H7 (cell line): ENCODE measurements around the gene KLHL30. TPM values are rescaled to one million over a fixed set of nuclear protein-coding genes. Genes with fewer than 3 reads are reported as not detected.

Experiments
- DNase-seq: peaks from one replicate; pipeline ENCODE4 v3.0.0; 2012
- H3K27me3 ChIP-seq: 2 replicates; pipeline ENCODE4 v1.6.0; 2011; ENCODE audit warnings: mild to moderate bottlenecking, low read length; ENCODE audit not compliant: control insufficient read depth, insufficient read depth
- H3K36me3 ChIP-seq: replicated peaks from 2 replicates; pipeline ENCODE4 v1.5.1; 2011; ENCODE audit warnings: low read length; ENCODE audit not compliant: control insufficient read depth, insufficient read depth
- H3K4me3 ChIP-seq: 2 replicates; pipeline ENCODE4 v1.5.1; 2011; ENCODE audit warnings: low read depth, mild to moderate bottlenecking, control low read depth, low read length, moderate library complexity; ENCODE audit not compliant: insufficient read depth
- total RNA-seq: library from RNA; depleted of rRNA; stranded (reverse); fragments of >200 nt; shearing (Covaris generic); gene quantifications from 2 replicates; pipeline ENCODE4 v1.2.3, GENCODE V29; 2014

The KLHL30 gene
- total RNA-seq, 1 experiment from 2014 or later = 0.10 TPM

DNA sequence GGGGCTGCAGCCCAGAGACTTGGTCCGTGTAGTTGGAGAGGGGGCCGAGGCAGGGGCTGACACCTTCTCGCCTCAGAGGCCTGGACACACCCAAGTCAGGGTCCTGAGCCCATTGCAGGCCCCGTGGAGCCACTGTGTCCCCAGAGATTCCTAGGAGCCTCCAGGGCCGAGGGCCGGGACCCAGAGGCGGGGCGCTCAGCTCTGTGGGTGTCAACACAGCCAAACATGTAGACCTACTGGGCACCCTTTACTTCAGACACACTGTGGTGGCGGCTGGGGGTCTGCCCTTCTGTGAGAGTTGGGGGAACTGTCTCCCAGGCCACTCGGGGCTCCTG is 38.8 kb upstream of the KLHL30 start:
- H3K36me3 ChIP-seq = no peaks in the 10 kb centered on the region
- H3K4me3 ChIP-seq = no peak overlapping the region
- H3K27me3 ChIP-seq = no peaks in the 10 kb centered on the region
- no peak for DNase-seq

DNA sequence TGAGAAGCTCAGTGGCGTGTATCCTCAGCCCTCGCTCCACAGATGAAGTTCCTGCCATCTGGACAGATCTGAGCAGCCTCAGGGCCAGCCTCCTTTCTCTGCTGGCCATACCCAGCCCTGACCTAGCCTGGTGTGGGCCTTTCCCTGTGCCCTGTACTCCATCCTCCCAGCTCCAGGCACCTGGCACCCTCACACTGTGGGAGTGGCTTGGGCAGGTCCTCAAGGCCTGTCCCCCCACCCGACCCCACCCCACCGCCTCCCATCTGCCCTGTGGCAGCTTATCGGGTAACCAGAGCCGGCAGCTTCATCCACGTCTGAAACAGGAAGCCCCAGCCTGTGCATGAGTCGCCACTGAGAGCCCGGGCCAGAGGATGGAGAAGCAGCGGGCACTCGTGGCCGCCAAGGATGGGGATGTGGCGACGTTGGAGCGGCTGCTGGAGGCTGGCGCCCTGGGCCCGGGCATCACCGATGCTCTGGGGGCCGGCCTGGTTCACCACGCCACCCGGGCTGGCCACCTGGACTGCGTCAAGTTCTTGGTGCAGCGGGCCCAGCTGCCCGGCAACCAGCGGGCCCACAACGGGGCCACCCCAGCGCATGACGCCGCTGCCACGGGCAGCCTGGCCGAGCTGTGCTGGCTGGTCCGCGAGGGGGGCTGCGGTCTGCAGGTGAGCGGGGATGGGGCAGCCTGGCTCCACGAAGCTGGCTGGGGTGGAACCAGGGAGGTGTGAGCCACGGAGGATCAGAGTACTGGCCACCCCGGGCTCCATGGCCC is 38.2 kb upstream of the KLHL30 start, which contains the start of gene ESPNL:
Gene ESPNL (plus strand): TSS at position 292 of the 772 bp plus-strand sequence. CDS start 80 bp downstream, at position 372.
- peak; percentile 73 for DNase-seq
- no peaks in the 10 kb centered on the region for H3K27me3 ChIP-seq
- no peak within 1 kb of the TSS for H3K4me3 ChIP-seq
- H3K36me3 ChIP-seq = no peaks in the 10 kb centered on the region

DNA sequence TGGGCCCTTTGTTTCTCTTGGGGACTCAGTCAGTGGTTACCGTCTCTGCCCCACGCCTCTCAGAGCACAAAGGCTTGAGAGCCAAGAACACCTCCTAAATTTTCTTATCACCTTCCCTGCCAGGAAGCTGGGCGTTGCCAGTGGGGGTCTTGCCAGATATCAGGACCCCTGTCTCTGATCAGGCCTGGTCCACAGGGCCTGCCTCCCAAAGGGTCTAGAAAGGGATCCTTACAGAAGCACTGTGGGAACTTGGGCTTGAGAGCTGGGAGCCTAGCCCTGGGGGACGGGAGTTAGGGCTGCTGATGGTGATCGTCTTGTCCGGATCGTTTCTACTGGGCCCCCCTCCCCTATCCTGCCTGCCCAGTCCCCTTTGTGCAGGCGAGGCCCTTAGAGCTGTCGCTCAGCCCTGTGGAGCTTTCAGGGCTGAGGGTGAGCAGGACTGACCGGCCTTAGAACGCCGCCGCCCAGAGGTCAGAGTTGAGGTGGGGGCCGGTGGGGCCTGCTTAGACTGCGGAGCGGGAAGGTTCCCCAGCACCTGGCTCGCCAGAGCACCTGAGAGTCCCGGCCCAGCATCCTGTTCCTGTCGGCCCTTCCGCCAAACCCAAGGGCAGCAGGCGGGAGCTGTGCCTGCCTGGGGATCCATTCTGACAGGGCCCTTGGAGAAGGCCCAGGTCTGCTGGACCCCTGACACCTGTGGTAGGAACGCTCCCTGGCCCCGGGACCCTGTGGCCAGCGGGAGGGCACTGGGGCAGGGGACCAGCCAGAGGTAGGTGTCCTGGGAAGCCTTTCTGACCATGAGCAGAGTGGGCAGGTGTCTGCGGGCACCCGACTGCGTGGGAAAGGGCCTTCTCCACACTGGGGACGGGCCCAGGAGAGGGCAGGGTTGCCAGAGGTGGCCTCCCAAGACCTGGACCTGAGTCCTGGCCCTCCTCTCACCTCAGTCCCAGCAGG is 37.4 kb upstream of the KLHL30 start:
- H3K36me3 ChIP-seq = no peaks in the 10 kb centered on the region
- DNase-seq = peak; percentile 65
- H3K4me3 ChIP-seq = no peak overlapping the region
- H3K27me3 ChIP-seq = no peaks in the 10 kb centered on the region

DNA sequence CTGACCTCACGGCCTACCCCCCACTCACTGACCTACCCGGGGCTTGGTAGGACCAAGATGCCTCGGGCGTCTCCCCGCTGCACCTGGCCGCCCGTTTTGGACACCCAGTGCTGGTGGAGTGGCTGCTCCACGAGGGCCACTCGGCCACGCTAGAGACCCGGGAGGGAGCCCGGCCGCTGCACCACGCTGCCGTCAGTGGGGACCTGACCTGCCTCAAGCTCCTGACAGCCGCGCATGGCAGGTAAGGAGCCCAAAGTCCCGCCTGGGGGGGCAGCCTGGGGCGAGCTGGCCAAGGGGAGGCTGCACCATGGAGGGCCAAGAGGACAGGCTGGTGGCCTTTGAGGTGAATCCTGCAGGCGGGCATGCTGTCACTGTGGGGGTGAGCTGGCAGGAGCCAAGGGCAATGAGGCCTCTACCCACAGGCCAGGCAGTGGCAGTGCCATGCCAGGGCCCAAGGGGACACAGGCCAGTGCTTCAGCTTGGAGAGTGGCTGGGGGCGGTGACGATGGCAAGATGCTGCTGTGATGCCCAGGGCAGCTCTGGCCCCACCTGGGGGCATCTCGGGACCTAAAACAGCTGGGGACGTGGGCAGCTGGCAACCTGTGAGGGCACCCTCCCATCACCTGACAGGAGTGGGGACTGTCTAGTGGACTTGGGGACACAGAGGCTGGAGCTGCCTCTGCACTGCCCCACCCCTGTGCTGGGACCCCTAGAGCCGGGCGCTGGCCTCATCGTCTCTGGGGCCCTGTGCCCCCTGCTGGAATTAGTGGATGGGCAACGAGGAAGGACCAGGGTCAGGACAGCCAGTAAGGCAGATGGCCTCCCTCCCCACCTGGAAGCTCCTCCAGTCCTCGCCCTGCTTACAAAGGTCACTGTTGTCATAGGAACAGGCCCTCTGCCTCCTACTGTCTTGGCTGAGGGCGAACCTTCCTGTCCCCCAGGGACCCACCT is 36.3 kb upstream of the KLHL30 start:
- DNase-seq = peak; percentile 78

DNA sequence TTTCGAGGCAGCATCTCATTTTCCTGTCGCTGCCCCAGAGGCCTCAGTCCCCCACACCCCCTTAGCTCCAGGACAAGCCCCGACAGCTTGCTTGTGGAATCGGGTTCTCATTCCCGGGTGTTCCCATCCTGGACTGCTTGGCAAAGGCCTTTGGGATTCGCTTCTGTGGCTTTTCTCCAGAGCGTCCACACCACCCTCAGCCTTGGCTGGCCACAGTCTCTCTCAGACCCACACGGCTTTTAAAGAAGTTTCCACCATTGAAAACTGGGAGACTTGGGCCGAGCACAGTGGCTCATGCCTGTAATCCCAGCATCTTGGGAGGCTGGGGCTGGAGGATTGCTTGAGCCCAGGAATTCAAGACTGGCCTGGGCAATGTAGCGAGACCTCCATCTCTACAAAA is 35.6 kb upstream of the KLHL30 start:
- Histone ChIP-seq H3K36me3 (no peaks in the 10 kb centered on the region), H3K27me3 (no peaks in the 10 kb centered on the region)
- no peak for DNase-seq

More for the DNA sequence above, 36.3 kb upstream of the KLHL30 start:
- no peaks in the 10 kb centered on the region for H3K27me3 ChIP-seq
- H3K4me3 ChIP-seq = no peak overlapping the region
- no peaks in the 10 kb centered on the region for H3K36me3 ChIP-seq

DNA sequence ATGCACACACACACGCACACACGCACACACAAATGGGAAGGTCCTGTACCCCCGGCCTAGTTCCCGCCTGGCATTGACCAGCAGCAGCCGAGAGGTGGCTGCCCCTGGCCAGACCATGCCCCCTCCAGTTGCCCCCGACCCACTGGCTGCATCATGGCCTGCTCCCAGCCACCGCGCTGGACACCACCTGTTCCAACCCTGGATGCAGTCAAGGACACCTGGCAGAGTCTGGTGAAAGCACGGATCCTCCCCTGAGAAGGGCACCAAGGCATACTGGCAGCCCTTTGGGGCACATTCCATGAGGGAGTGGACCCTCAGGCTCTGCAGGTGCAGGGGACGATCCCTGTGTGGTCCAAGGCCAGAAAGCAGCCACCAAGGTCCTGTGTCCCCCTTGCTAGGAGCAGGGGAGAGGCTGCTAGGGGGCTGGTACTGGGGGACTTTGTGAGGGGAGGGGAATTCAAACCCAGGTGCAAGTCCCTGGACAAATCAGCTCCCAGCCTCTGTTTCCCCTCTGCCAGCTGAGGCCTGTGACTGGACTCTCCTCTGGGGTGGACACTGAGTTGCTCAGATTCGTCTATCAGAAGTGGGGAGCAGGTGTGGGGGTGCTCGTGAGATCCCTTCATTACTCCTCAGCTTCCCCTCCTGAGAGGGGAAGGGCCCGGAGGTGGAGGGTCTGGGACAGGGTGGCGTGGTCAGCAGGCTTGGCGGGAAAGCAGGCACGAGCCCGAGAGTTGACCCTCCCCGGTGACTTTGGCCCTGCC is 34.8 kb upstream of the KLHL30 start:
- H3K4me3 ChIP-seq = no peak overlapping the region
- H3K36me3 ChIP-seq = no peaks in the 10 kb centered on the region
- peak; percentile 43 for DNase-seq
- no peaks in the 10 kb centered on the region for H3K27me3 ChIP-seq

More for the DNA sequence above, 35.6 kb upstream of the KLHL30 start:
- no peak overlapping the region for H3K4me3 ChIP-seq

GRCh38 chr2:238104226-238104690 is 34.2 kb upstream of the KLHL30 start:
- Histone ChIP-seq H3K4me3 (no peak overlapping the region), H3K36me3 (no peaks in the 10 kb centered on the region), H3K27me3 (no peaks in the 10 kb centered on the region)
- no peak for DNase-seq

DNA sequence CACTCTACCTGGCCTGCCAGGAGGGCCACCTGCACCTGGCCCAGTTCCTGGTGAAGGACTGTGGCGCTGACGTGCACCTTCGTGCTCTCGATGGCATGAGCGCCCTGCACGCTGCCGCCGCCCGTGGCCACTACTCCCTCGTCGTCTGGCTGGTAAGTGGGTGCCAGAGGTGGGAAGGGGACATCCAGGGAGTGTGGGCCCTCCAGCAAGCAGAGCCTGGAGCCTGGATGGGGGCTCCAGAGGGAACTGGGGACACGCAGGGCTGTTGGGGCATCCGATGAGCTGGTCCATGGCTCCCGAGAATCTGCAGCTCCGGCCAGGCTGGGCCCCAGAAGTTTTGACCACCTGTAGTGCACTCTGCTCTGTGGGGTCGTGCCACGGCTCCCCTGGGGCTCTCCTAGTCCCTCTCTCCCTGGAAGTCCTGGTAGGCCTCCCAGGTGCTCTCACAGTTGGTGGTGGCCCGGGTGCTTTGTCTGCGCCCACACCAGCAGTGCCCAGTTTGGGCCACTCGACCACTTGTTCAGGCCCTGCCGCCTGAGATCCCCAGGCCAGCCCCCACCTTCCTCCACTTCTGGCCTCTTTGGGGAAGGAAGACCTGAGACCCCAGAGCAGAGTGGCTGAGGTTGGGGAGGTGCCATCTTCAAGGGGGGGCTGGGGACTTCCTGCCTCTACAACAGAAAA is 33.6 kb upstream of the KLHL30 start:
- peak; percentile 54 for DNase-seq
- Histone ChIP-seq H3K4me3 (no peak overlapping the region), H3K36me3 (no peaks in the 10 kb centered on the region), H3K27me3 (no peaks in the 10 kb centered on the region)

DNA sequence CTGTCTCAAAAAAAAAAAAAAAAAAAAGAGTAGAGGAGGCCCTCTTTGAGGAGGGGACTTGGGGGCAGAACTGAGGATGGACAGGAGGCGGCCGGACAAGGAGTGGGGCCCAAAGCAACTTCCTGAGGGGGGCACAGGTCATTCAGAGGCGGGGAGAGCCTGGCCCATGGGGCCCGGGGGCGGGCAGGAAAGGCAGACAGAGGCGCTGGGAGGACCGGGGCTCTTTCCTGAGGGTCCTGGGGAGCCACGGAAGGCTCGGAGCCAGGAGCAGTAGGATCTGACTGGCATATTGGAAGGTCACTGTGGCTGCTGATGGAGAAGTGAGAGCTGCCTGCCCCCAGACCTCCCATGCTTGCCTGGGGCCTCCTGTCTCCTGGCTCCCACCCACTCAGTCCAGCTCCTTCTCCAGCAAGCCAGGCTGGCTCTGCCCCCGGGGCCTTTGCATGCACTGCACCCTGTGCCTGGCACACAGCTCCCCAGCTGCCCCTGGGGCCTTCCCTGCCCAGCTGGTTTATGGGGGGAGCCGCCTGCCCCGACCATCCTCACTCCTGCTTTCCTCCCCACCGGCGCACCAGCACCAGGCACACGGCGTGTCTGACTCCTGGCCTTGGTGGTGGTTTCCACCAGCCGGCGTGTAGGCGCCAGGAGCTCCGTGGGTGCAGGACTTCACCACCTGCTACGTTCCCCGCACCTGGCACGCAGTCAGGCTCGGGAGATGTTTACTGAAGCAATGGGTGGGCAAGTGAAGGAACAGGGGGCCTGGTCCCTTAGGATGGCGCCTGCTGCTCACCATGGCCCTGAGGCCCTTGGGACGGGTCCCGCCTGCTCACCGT is 32.7 kb upstream of the KLHL30 start:
- peak; percentile 53 for DNase-seq
- H3K27me3 ChIP-seq = no peaks in the 10 kb centered on the region
- no peak overlapping the region for H3K4me3 ChIP-seq
- no peaks in the 10 kb centered on the region for H3K36me3 ChIP-seq

GRCh38 chr2:238106339-238106697 is 32.1 kb upstream of the KLHL30 start:
- Histone ChIP-seq H3K36me3 (no peaks in the 10 kb centered on the region), H3K4me3 (no peak overlapping the region), H3K27me3 (no peaks in the 10 kb centered on the region)
- peak; percentile 89 for DNase-seq

DNA sequence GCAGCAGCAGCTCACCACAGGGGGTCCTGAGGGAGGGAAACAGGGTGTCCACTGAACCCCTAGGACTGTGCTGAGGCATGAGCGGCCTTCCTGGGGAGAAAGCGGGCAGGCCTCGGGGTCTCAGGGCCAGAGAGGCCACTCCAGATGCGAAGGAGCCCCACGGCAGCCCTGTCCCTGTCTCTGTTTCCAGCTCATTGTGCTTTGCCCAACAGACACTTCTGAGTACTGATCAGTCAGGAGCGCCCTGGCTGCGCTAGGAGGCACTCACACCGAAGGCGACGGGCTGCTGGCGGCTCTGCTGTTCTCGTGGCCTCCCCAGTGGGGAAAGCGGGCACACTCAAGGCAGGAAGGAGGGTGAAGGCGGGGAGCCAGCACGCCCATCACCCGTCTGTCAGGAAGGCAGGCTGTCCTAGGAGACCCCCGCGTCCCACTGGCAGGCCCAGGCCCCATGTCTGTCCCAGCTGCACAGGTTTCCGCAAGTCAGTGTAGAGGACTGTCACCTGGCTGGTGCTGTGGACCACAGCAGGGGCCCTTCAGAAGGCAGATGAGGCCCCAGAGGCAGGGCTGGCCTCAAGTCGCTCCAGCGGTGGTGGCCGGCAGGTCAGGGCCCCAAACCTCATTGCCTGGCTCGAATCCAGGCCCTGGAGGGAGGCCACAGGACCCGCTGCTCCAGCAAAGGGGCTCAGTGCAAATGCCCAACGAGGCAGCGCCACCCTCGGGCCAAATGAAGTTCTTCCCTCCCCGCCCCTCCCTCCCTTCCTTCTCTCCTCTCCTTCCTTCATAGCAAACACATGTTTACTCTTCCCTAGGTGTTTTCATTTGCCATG is 31.6 kb upstream of the KLHL30 start:
- Histone ChIP-seq H3K27me3 (no peaks in the 10 kb centered on the region), H3K36me3 (no peaks in the 10 kb centered on the region), H3K4me3 (no peak overlapping the region)
- peak; percentile 90 for DNase-seq
